Peyer's patch (tissue), 4 donors: ENCODE data around the gene USP27X.

ENCODE experiments used
- POLR2A ChIP-seq, 2 donors: fragments of 450-650 bp; IDR thresholded peaks; one replicate each; pipeline ENCODE4 v1.5.1; 2017; ENCODE audit warnings: antibody characterized with exemption in 2 of 2, mild to moderate bottlenecking in 2 of 2, moderate library complexity in 2 of 2
- TF ChIP-seq, protein P1 (sequence below), 6 experiments: fragments of 450-650 bp in 4 of 6; fragments of 200-600 bp in 2 of 6; sonication (generic) in 1 of 6; IDR thresholded peaks; one replicate each; pipeline ENCODE4 v1.5.1; 2017 to 2019; ENCODE audit warnings: antibody characterized with exemption in 6 of 6, mild to moderate bottlenecking in 3 of 6, moderate library complexity in 1 of 6

DNA sequence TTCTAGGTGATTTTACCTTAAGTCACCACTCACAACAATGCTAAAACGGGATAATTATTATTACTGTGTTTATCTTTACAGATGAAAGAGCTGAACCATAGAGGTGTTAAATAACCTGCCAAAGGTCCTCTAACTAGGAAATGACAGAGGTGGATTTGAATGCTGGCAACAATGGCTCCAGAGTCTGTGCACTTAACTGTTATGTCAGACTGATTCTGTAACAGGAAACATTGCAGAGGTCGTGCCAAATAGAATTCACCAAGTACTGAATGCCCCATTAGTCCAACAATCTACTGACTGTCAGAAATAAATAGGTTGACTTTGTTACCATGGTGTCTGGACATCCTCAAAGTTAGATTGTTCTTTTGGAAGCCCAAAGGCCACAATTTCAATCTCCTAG, 20.9 kb upstream of the USP27X start:
- no peak for TF ChIP-seq POLR2A (IDR thresholded peaks at IDR 0.05)
- TF ChIP-seq, protein P1, sequence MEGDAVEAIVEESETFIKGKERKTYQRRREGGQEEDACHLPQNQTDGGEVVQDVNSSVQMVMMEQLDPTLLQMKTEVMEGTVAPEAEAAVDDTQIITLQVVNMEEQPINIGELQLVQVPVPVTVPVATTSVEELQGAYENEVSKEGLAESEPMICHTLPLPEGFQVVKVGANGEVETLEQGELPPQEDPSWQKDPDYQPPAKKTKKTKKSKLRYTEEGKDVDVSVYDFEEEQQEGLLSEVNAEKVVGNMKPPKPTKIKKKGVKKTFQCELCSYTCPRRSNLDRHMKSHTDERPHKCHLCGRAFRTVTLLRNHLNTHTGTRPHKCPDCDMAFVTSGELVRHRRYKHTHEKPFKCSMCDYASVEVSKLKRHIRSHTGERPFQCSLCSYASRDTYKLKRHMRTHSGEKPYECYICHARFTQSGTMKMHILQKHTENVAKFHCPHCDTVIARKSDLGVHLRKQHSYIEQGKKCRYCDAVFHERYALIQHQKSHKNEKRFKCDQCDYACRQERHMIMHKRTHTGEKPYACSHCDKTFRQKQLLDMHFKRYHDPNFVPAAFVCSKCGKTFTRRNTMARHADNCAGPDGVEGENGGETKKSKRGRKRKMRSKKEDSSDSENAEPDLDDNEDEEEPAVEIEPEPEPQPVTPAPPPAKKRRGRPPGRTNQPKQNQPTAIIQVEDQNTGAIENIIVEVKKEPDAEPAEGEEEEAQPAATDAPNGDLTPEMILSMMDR (IDR thresholded peaks at IDR 0.05): no peak
